ENCODE measurements around the gene TMEM184B.
"Not testable (repeated sequence)": the region's sequence is repeated elsewhere in the genome, so short reads cannot be mapped to it uniquely, and the experiment has no call there.

The TMEM184B gene

GRCh38 chr22:38249803-38250642, 22.8 kb downstream of the TMEM184B start:
- no peak for DNase-seq (ENCODE audit: low read depth in 2 of 2)

- DNase-seq (ENCODE audit: low read depth in 2 of 2) = no peak
Measured at GRCh38 chr22:38249301-38249700, 23.5 kb downstream of the TMEM184B start.

- DNase-seq (ENCODE audit: low read depth in 2 of 2) = no peak
Measured at GRCh38 chr22:38248280-38248679, 24.5 kb downstream of the TMEM184B start.

- DNase-seq (ENCODE audit: low read depth in 2 of 2) = no peak
Measured at GRCh38 chr22:38247713-38248112, 25.1 kb downstream of the TMEM184B start.

GRCh38 chr22:38246692-38247091, 26.1 kb downstream of the TMEM184B start:
- no peak for DNase-seq (ENCODE audit: low read depth in 2 of 2)

GRCh38 chr22:38246046-38246658, 26.7 kb downstream of the TMEM184B start:
- DNase-seq (ENCODE audit: low read depth in 2 of 2) = no peak

GRCh38 chr22:38244106-38244505, 28.7 kb downstream of the TMEM184B start:
- no peak for DNase-seq (ENCODE audit: low read depth in 2 of 2)

GRCh38 chr22:38243007-38243765, 29.6 kb downstream of the TMEM184B start:
- no peak for DNase-seq (ENCODE audit: low read depth in 2 of 2)

- no peak for DNase-seq (ENCODE audit: low read depth in 2 of 2)
Measured at GRCh38 chr22:38240734-38241252, 32.0 kb downstream of the TMEM184B start.

- DNase-seq (ENCODE audit: low read depth in 2 of 2) = no peak
Measured at GRCh38 chr22:38239101-38239761, 33.6 kb downstream of the TMEM184B start.

GRCh38 chr22:38238519-38239071, 34.2 kb downstream of the TMEM184B start:
- DNase-seq (ENCODE audit: low read depth in 2 of 2) = no peak

- no peak for DNase-seq (ENCODE audit: low read depth in 2 of 2)
Measured at GRCh38 chr22:38236786-38237185, 36.0 kb downstream of the TMEM184B start.

- no peak for DNase-seq (ENCODE audit: low read depth in 2 of 2)
Measured at GRCh38 chr22:38235240-38235850, 37.5 kb downstream of the TMEM184B start.

GRCh38 chr22:38233856-38234255, 39.0 kb downstream of the TMEM184B start:
- not testable (repeated sequence) for DNase-seq (ENCODE audit: low read depth in 2 of 2)

GRCh38 chr22:38233427-38233826, 39.4 kb downstream of the TMEM184B start:
- DNase-seq (ENCODE audit: low read depth in 2 of 2) = no peak

- DNase-seq (ENCODE audit: low read depth in 2 of 2) = no peak
Measured at GRCh38 chr22:38232196-38232595, 40.6 kb downstream of the TMEM184B start.

GRCh38 chr22:38230916-38231315, 41.9 kb downstream of the TMEM184B start:
- DNase-seq (ENCODE audit: low read depth in 2 of 2) = no peak

- no peak for DNase-seq (ENCODE audit: low read depth in 2 of 2)
Measured at GRCh38 chr22:38230108-38230825, 42.5 kb downstream of the TMEM184B start.

GRCh38 chr22:38228873-38229740, 43.7 kb downstream of the TMEM184B start:
- no peak for DNase-seq (ENCODE audit: low read depth in 2 of 2)
